ENCODE data around the gene KLHDC8A.

Gene KLHDC8A

DNA sequence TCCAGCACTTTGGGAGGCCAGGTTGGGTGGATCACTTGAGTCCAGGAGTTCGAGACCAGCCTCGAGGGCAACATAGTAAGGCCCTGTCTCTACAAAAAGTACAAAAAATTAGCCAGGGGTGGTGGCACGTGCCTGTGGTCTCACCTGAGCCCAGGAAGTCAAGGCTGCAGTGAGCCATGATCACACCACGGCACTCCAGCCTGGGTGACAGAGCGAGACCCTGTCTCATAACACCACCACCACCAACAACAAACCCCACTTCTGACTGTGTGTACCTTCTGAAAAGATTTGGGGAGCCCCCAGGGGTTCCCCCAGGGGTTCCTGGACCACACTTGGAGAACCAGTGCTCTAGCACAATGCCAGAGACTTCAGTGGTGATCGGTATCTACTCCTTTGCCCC, 65.1 kb downstream of the KLHDC8A start:
- Mint-ChIP-seq H3K36me3 (no peaks in the 10 kb centered on the region), H3K9me3 (ENCODE audit: low read depth) (no peaks in the 10 kb centered on the region), H3K27me3 (no peaks in the 10 kb centered on the region), H3K4me1 (ENCODE audit: low read depth) (peaks cover 73% of the 10 kb centered on the region), H3K27ac (no peak overlapping the region), H3K4me3 (no peak overlapping the region)

DNA sequence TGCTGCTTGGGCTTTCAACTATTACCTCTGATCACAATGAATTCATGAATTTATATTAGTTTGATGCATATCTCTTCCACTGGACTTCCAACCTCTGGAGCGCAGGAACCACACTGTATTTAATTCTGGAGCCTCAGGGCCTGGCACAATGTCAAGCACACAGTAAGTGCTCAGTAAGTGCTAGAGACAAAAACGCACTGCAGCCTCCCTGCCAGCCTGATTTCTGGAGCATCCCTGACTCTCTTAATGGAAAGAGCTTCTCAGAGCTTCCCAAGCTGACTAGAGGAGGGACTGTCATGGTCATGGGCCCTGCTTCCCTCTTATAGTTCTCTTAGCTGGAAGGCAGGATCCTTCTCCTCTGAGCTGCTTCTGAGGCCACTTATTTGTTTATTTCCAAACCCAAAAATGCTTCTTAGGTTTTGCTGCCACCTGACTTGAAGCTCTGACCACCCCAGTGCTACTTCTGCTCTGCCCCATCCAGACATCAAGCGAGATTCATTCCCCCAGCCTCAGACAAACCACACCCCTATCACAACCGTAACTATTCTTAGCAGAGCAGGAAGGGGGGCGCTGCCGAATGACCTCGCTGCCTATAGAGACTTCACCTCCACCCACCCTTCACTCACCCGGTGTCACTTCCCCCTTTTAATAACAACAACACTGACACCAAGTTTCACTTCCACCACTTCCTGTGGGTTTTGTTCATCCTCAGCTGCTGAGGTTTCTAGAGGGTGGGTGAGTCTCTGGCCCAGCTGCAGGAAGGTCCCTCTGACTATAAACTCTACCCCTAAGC, 68.8 kb downstream of the KLHDC8A start:
- Mint-ChIP-seq H3K27me3 (no peaks in the 10 kb centered on the region), H3K9me3 (ENCODE audit: low read depth) (no peaks in the 10 kb centered on the region), H3K4me3 (peak overlapping the region; percentile 75), H3K4me1 (ENCODE audit: low read depth) (peaks cover 78% of the 10 kb centered on the region), H3K27ac (peak overlapping the region; percentile 64), H3K36me3 (no peaks in the 10 kb centered on the region)

GRCh38 chr1:205287076-205287475, 69.6 kb downstream of the KLHDC8A start:
- Mint-ChIP-seq H3K36me3 (no peaks in the 10 kb centered on the region), H3K9me3 (ENCODE audit: low read depth) (no peaks in the 10 kb centered on the region), H3K4me3 (peak overlapping the region; percentile 75), H3K4me1 (ENCODE audit: low read depth) (peaks cover 83% of the 10 kb centered on the region), H3K27me3 (no peaks in the 10 kb centered on the region), H3K27ac (peak overlapping the region; percentile 64)

- peaks cover 77% of the 10 kb centered on the region for H3K4me1 Mint-ChIP-seq (ENCODE audit: low read depth)
- H3K9me3 Mint-ChIP-seq (ENCODE audit: low read depth): no peaks in the 10 kb centered on the region
- H3K36me3 Mint-ChIP-seq: no peaks in the 10 kb centered on the region
- H3K27me3 Mint-ChIP-seq: no peaks in the 10 kb centered on the region
- H3K4me3 Mint-ChIP-seq: peak overlapping the region; percentile 75
- peak overlapping the region; percentile 89 for H3K27ac Mint-ChIP-seq
Measured at GRCh38 chr1:205286335-205286950, 70.3 kb downstream of the KLHDC8A start.
